HG03442 (cell line): ENCODE results near the gene KIF13A.
"Not testable (repeated sequence)": the region's sequence is repeated elsewhere in the genome, so short reads cannot be mapped to it uniquely, and the experiment has no call there.

Source experiments
- ATAC-seq: cut with Tn5 transposase; IDR thresholded peaks from one replicate; pipeline ENCODE4 v1.9.1; 2021; ENCODE audit warnings: mild to moderate bottlenecking, moderate library complexity; ENCODE audit not compliant: unreplicated experiment

Gene KIF13A

GRCh38 chr6:17971128-17972073 is 16.0 kb downstream of the KIF13A start:
- ATAC-seq, result no peak

- no peak for ATAC-seq
These were observed 18.6 kb downstream of the KIF13A start for GRCh38 chr6:17968876-17969275.

- no peak for ATAC-seq
These were observed 19.5 kb downstream of the KIF13A start for GRCh38 chr6:17967668-17968518.

GRCh38 chr6:17966451-17966850 is 21.0 kb downstream of the KIF13A start:
- no peak for ATAC-seq

GRCh38 chr6:17965397-17965796 is 22.0 kb downstream of the KIF13A start:
- no peak for ATAC-seq

- no peak for ATAC-seq
These were observed 22.8 kb downstream of the KIF13A start for GRCh38 chr6:17964633-17965032.

- no peak for ATAC-seq
These were observed 24.9 kb downstream of the KIF13A start for GRCh38 chr6:17962436-17963031.

GRCh38 chr6:17959302-17959701 is 28.1 kb downstream of the KIF13A start:
- ATAC-seq, result no peak

- ATAC-seq, result no peak
These were observed 29.4 kb downstream of the KIF13A start for GRCh38 chr6:17957904-17958620.

- ATAC-seq, result peak; percentile 91
These were observed 29.9 kb downstream of the KIF13A start for GRCh38 chr6:17957498-17957897.

- ATAC-seq, result no peak
These were observed 30.3 kb downstream of the KIF13A start for GRCh38 chr6:17957086-17957485.

GRCh38 chr6:17950095-17950494 is 37.3 kb downstream of the KIF13A start:
- no peak for ATAC-seq

- ATAC-seq, result no peak
These were observed 38.3 kb downstream of the KIF13A start for GRCh38 chr6:17949168-17949567.

- ATAC-seq, result no peak
These were observed 38.7 kb downstream of the KIF13A start for GRCh38 chr6:17948725-17949124.

- ATAC-seq, result not testable (repeated sequence)
These were observed 39.9 kb downstream of the KIF13A start for GRCh38 chr6:17947574-17947973.

GRCh38 chr6:17945575-17945974 is 41.9 kb downstream of the KIF13A start:
- no peak for ATAC-seq

- no peak for ATAC-seq
These were observed 42.3 kb downstream of the KIF13A start for GRCh38 chr6:17945111-17945510.

GRCh38 chr6:17941318-17941717 is 46.1 kb downstream of the KIF13A start:
- no peak for ATAC-seq

- no peak for ATAC-seq
These were observed 47.2 kb downstream of the KIF13A start for GRCh38 chr6:17940151-17940792.

- no peak for ATAC-seq
These were observed 48.5 kb downstream of the KIF13A start for GRCh38 chr6:17938901-17939300.
